Panc1 (cell line): ENCODE results near the gene STARD3NL. TPM values are rescaled to one million over a fixed set of nuclear protein-coding genes. Genes with fewer than 3 reads are reported as not detected.

ENCODE experiments used
- ATAC-seq: fragments of 200-7000 bp; cut with Tn5 transposase; 2 replicates; pipeline ENCODE4 v1.9.1; 2020; ENCODE audit warnings: mild to moderate bottlenecking, moderate library complexity
- BruUV-seq: library from RNA; stranded (reverse); fragments of 400-500 nt; replicated peaks from 2 replicates; lab custom pipeline; 2021; lab: Mats Ljungman, UMichigan
- CTCF ChIA-PET: fragments of 300-600 bp; sonication (Branson Sonifier 250); formaldehyde crosslinking; loops from one replicate; lab custom pipeline; 2022; ENCODE audit warnings: antibody characterized with exemption; lab: Charles Lee
- POLR2A ChIA-PET: fragments of 300-600 bp; sonication (Branson Sonifier 250); formaldehyde crosslinking; loops from one replicate; lab custom pipeline; 2022; ENCODE audit warnings: antibody characterized with exemption; lab: Charles Lee
- DNase-seq: peaks from one replicate; pipeline ENCODE4 v3.0.0-alpha.2; 2010; ENCODE audit warnings: low read depth, low spot score
- H3K27ac ChIP-seq: 2 replicates; pipeline ENCODE4 v1.5.1; 2011; ENCODE audit warnings: mild to moderate bottlenecking, low read length, inconsistent platforms
- H3K27me3 ChIP-seq: fragments of 200-500 bp; sonication (Bioruptor generic); 2 replicates; pipeline ENCODE4 v1.6.0; 2014; ENCODE audit warnings: low read length, inconsistent platforms; ENCODE audit not compliant: control insufficient read depth, insufficient read depth
- H3K36me3 ChIP-seq: fragments of 200-500 bp; sonication (Bioruptor generic); 2 replicates; pipeline ENCODE4 v1.5.1; 2014; ENCODE audit warnings: inconsistent platforms, mild to moderate bottlenecking, low read length, moderate library complexity; ENCODE audit not compliant: control insufficient read depth, insufficient read depth
- H3K4me1 ChIP-seq: 2 replicates; pipeline ENCODE4 v1.5.1; 2011; ENCODE audit warnings: inconsistent platforms, mild to moderate bottlenecking, low read length, moderate library complexity; ENCODE audit not compliant: control insufficient read depth, insufficient read depth
- H3K4me3 ChIP-seq, 2 experiments: 2 replicates each; pipeline ENCODE4 v1.5.1; 2011 to 2012; ENCODE audit warnings: low read depth in 2 of 2, low read length in 2 of 2, mild to moderate bottlenecking in 2 of 2, inconsistent platforms in 1 of 2, moderate library complexity in 1 of 2
- H3K9me3 ChIP-seq: fragments of 200-500 bp; sonication (Bioruptor generic); 2 replicates; pipeline ENCODE4 v1.5.1; 2014; ENCODE audit warnings: low read depth, mild to moderate bottlenecking, inconsistent platforms, low read length, moderate library complexity; ENCODE audit not compliant: control insufficient read depth, insufficient read depth
- CTCF ChIP-seq: fragments of 450-650 bp; IDR thresholded peaks from 2 replicates; pipeline ENCODE4 v1.5.1; 2017; ENCODE audit warnings: mild to moderate bottlenecking
- POLR2AphosphoS5 ChIP-seq: IDR thresholded peaks from 2 replicates; pipeline ENCODE4 v1.6.1; 2012; ENCODE audit warnings: mild to moderate bottlenecking, low read depth, low read length, moderate library complexity
- REST ChIP-seq, 2 experiments: IDR thresholded peaks; 2 replicates each; pipeline ENCODE4 v1.6.1; 2011 to 2012; ENCODE audit warnings: low read depth in 2 of 2, control low read depth in 1 of 2, low read length in 1 of 2, mild to moderate bottlenecking in 1 of 2, moderate library complexity in 1 of 2; ENCODE audit not compliant: insufficient read depth in 1 of 2
- SIN3A ChIP-seq: IDR thresholded peaks from 2 replicates; pipeline ENCODE4 v1.6.1; 2012; ENCODE audit warnings: low read depth, mild to moderate bottlenecking, low read length, moderate library complexity, borderline replicate concordance; ENCODE audit not compliant: insufficient read depth
- TCF7L2 ChIP-seq: IDR thresholded peaks from 2 replicates; pipeline ENCODE4 v1.6.1; 2011; ENCODE audit warnings: mild to moderate bottlenecking, low read depth, low read length, inconsistent platforms
- in situ Hi-C: cut with HindIII; loops from 2 replicates; pipeline ENCODE4 v1.10.0; 2016; ENCODE audit warnings: low sequenced_read_pairs, low pct_unique_long_range_greater_than_20kb
- intact Hi-C: fragments of 100-400 bp; cut with micrococcal nuclease; formaldehyde crosslinking; loops from one replicate; pipeline ENCODE4 v1.10.0; 2022; ENCODE audit not compliant: unreplicated experiment
- total RNA-seq: library from RNA; stranded (reverse); gene quantifications from one replicate; pipeline ENCODE4 v1.2.1, GENCODE V29; 2021; ENCODE audit not compliant: unreplicated experiment

STARD3NL gene
- total RNA-seq, 1 experiment from 2014 or later = 75.7 TPM

DNA sequence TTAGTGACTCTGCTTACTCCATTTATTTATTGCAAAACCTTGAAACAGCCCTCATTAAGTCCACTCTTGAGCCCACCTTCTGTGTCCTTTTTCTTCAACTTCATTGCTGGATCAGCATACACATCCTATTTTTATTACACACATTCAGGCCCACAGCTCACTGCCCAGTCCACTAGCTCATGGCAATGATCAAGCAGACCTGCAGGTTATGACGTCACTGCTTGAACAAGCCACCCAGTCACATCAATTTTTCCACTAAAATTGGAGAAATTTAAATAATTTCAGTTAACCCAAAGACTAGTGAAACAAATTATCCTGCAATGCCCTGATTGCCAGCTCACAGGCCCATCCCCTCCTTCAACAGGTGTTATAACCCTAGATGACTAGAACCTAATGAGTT, 16.0 kb upstream of the STARD3NL start:
- no TSS peak for BruUV-seq
- ChIA-PET POLR2A (interaction anchor here (0.6 kb wide), 1 partner anchor 264 kb away, joined by 4 read pairs; no protein-coding TSS in a partner anchor), CTCF (no interaction called here)
- intact Hi-C loops (no loop called here), in situ Hi-C loops (no loop called here)
- H3K27me3 ChIP-seq = no peaks in the 10 kb centered on the region
- H3K9me3 ChIP-seq = no peaks in the 10 kb centered on the region
- no peaks in the 10 kb centered on the region for H3K4me1 ChIP-seq
- no peak for DNase-seq
- H3K36me3 ChIP-seq = no peaks in the 10 kb centered on the region
- H3K27ac ChIP-seq = no peak overlapping the region
- no peak for TF ChIP-seq POLR2AphosphoS5
- no peak for TF ChIP-seq TCF7L2
- no peak for TF ChIP-seq SIN3A
- TF ChIP-seq CTCF = no peak
- no peak for TF ChIP-seq REST (IDR thresholded peaks at IDR 0.05; ENCODE audit: insufficient read depth in 1 of 2, low read depth in 2 of 2, low read length in 1 of 2)
- ATAC-seq = no peak
- H3K4me3 ChIP-seq = no peak overlapping the region

DNA sequence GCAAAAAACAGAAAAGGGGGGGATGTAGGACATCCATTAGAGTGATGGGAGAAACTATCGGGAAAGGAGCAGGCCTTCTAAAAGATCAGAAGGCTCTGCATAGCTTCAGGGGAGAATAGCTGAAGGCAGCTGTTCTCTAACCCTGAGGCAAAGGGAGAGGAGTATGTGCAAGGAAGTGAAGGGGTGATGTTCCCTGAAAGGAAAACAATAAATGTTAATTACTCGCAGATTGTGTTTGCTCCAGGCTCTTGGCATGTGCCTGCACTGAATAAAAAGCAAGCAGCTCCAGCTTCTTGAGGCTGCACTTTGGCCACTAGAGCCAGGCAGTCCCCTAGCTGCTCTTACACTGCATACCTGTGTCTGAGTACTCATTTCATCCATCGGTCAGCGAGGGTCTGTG, 14.4 kb upstream of the STARD3NL start:
- Histone ChIP-seq H3K4me3 (no peak overlapping the region), H3K36me3 (no peaks in the 10 kb centered on the region), H3K4me1 (no peaks in the 10 kb centered on the region), H3K27ac (no peak overlapping the region), H3K27me3 (peaks cover 2% of the 10 kb centered on the region; the same call in 1 of the 2 replicates), H3K9me3 (no peaks in the 10 kb centered on the region)
- CTCF ChIA-PET = no interaction called here
- no peak for ATAC-seq
- intact Hi-C loops (no loop called here), in situ Hi-C loops (no loop called here)
- POLR2A ChIA-PET = no interaction called here
- TF ChIP-seq TCF7L2 (no peak), REST (IDR thresholded peaks at IDR 0.05; ENCODE audit: insufficient read depth in 1 of 2, low read depth in 2 of 2, low read length in 1 of 2) (no peak), POLR2AphosphoS5 (no peak), CTCF (no peak), SIN3A (no peak)
- BruUV-seq = no TSS peak
- DNase-seq = no peak
